Measurements from ENCODE around the gene DAGLB.
A peak's percentile ranks its signal among the peaks of the same experiment; 100 is the strongest.

Gene DAGLB

GRCh38 chr7:6482743-6483119 is 35.0 kb upstream of the DAGLB start:
- no peak for TF ChIP-seq EZH2phosphoT487 (IDR thresholded peaks at IDR 0.05; ENCODE audit: borderline replicate concordance, low read length)
- no peak for TF ChIP-seq CTCF (IDR thresholded peaks at IDR 0.05; ENCODE audit: low read depth, low read length, poor library complexity, severe bottlenecking)
- peak overlapping the region; percentile 16; the same call in 1 of the 2 replicates for H3K27ac ChIP-seq (ENCODE audit: low read depth, low read length)
- H4K20me1 ChIP-seq (ENCODE audit: control insufficient read depth, insufficient read depth, low read depth, low read length) = peaks cover 23% of the 10 kb centered on the region

DNA sequence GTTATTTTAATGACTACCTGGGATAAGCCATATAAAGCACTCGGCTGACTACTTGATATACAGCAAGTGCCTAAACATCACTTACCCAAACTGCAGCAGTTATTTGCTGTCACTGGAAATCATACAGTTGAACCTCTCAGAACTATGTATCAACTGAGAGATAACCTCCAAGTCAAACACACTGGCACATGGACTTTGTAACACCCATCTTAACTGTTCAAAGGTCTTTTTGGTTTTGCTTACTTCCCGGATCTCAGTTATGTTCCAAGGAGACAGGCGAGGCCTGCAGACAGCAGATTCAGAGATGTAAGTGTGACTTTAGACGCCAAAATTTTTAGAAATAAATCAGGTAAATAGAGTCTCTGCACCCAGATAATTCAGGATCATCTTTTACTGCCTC is 34.6 kb upstream of the DAGLB start:
- TF ChIP-seq CTCF (IDR thresholded peaks at IDR 0.05; ENCODE audit: low read depth, low read length, poor library complexity, severe bottlenecking) (no peak), EZH2phosphoT487 (IDR thresholded peaks at IDR 0.05; ENCODE audit: borderline replicate concordance, low read length) (no peak)
- Histone ChIP-seq H3K4me2 (ENCODE audit: low read length) (peak overlapping the region; percentile 73), H4K20me1 (ENCODE audit: control insufficient read depth, insufficient read depth, low read depth, low read length) (peaks cover 26% of the 10 kb centered on the region), H3K4me3 (ENCODE audit: low read length) (peak overlapping the region; percentile 76), H3K4me1 (ENCODE audit: control insufficient read depth, low read length) (peaks cover 60% of the 10 kb centered on the region), H3K27me3 (ENCODE audit: control insufficient read depth, low read length) (no peaks in the 10 kb centered on the region), H3K9me3 (ENCODE audit: control insufficient read depth, insufficient read depth, low read length) (no peaks in the 10 kb centered on the region), H3K9me2 (replicated peaks; ENCODE audit: control insufficient read depth, low read length) (no peaks in the 10 kb centered on the region), H3K36me3 (ENCODE audit: control insufficient read depth, low read length) (peaks cover 36% of the 10 kb centered on the region), H3K79me2 (ENCODE audit: control insufficient read depth, low read length) (peaks cover 74% of the 10 kb centered on the region), H3F3A (ENCODE audit: control insufficient read depth, insufficient read depth) (peaks cover 8% of the 10 kb centered on the region), H3K27ac (ENCODE audit: low read depth, low read length) (no peak overlapping the region)

More at GRCh38 chr7:6482743-6483119, 35.0 kb upstream of the DAGLB start:
- peak overlapping the region; percentile 73 for H3K4me2 ChIP-seq (ENCODE audit: low read length)
- H3K36me3 ChIP-seq (ENCODE audit: control insufficient read depth, low read length) = peaks cover 32% of the 10 kb centered on the region
- no peaks in the 10 kb centered on the region for H3K27me3 ChIP-seq (ENCODE audit: control insufficient read depth, low read length)
- H3K79me2 ChIP-seq (ENCODE audit: control insufficient read depth, low read length) = peaks cover 70% of the 10 kb centered on the region
- peak overlapping the region; percentile 76 for H3K4me3 ChIP-seq (ENCODE audit: low read length)
- peaks cover 8% of the 10 kb centered on the region for H3F3A ChIP-seq (ENCODE audit: control insufficient read depth, insufficient read depth)
- peaks cover 56% of the 10 kb centered on the region for H3K4me1 ChIP-seq (ENCODE audit: control insufficient read depth, low read length)
- H3K9me2 ChIP-seq (replicated peaks; ENCODE audit: control insufficient read depth, low read length) = no peaks in the 10 kb centered on the region
- no peaks in the 10 kb centered on the region for H3K9me3 ChIP-seq (ENCODE audit: control insufficient read depth, insufficient read depth, low read length)

DNA sequence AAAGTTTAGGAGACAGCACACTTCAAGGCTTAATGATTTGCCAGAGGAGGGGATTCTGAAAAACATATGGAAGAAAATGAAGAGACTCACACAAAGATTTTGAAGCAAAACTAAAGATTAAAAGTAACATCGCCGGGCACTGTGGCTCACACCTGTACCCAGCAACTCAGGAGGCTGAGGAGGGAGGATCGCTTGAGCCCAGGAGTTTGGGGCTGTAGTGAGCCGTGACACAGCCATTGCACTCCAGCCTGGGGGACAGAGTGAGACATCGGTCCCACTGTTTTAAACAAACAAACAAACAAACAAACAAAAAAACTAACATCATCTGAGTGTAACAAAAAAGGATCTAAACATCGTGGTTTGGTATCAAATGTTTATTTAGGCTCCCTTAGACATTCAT is 33.7 kb upstream of the DAGLB start:
- H3F3A ChIP-seq (ENCODE audit: control insufficient read depth, insufficient read depth) = peaks cover 8% of the 10 kb centered on the region
- no peaks in the 10 kb centered on the region for H3K27me3 ChIP-seq (ENCODE audit: control insufficient read depth, low read length)
- H3K27ac ChIP-seq (ENCODE audit: low read depth, low read length) = no peak overlapping the region
- peaks cover 83% of the 10 kb centered on the region for H3K79me2 ChIP-seq (ENCODE audit: control insufficient read depth, low read length)
- peaks cover 69% of the 10 kb centered on the region for H3K4me1 ChIP-seq (ENCODE audit: control insufficient read depth, low read length)
- no peaks in the 10 kb centered on the region for H3K9me2 ChIP-seq (replicated peaks; ENCODE audit: control insufficient read depth, low read length)
- H3K4me3 ChIP-seq (ENCODE audit: low read length) = peak overlapping the region; percentile 18
- peaks cover 45% of the 10 kb centered on the region for H3K36me3 ChIP-seq (ENCODE audit: control insufficient read depth, low read length)
- TF ChIP-seq EZH2phosphoT487 (IDR thresholded peaks at IDR 0.05; ENCODE audit: borderline replicate concordance, low read length) (no peak), CTCF (IDR thresholded peaks at IDR 0.05; ENCODE audit: low read depth, low read length, poor library complexity, severe bottlenecking) (no peak)
- peak overlapping the region; percentile 57 for H3K4me2 ChIP-seq (ENCODE audit: low read length)
- peaks cover 35% of the 10 kb centered on the region for H4K20me1 ChIP-seq (ENCODE audit: control insufficient read depth, insufficient read depth, low read depth, low read length)
- no peaks in the 10 kb centered on the region for H3K9me3 ChIP-seq (ENCODE audit: control insufficient read depth, insufficient read depth, low read length)
